B cell (primary cell): ENCODE measurements around the gene ACTL8. TPM values are rescaled to one million over a fixed set of nuclear protein-coding genes. Genes with fewer than 3 reads are reported as not detected.

Experiments
- ATAC-seq: fragments of 200-7000 bp; cut with Tn5 transposase; one replicate; pipeline ENCODE4 v1.10.0; 2021; ENCODE audit warnings: low read depth, mild to moderate bottlenecking, moderate number of reproducible peaks, moderate library complexity
- CTCF ChIA-PET: fragments of 350-600 bp; sonication (Branson Sonifier 250); formaldehyde crosslinking; loops from one replicate; lab custom pipeline; 2021; ENCODE audit warnings: antibody characterized with exemption, inconsistent platforms; lab: Charles Lee
- POLR2A ChIA-PET: fragments of 350-600 bp; sonication (Branson Sonifier 250); formaldehyde crosslinking; loops from one replicate; lab custom pipeline; 2021; ENCODE audit warnings: antibody characterized with exemption; lab: Charles Lee
- DNase-seq: peaks from one replicate; pipeline ENCODE4 v3.0.0; 2013
- H2AFZ ChIP-seq: 2 replicates; pipeline ENCODE4 v1.6.1; 2012; ENCODE audit warnings: mild to moderate bottlenecking, low read depth, low read length; ENCODE audit not compliant: insufficient read depth, poor library complexity, severe bottlenecking
- H3K27ac ChIP-seq, 2 donors: 1 replicate in 1 of 2; 2 replicates in 1 of 2; pipeline ENCODE4 v1.5.1; 2012 to 2013; ENCODE audit warnings: low read length in 2 of 2, mild to moderate bottlenecking in 2 of 2, moderate library complexity in 1 of 2
- H3K27me3 ChIP-seq, 4 experiments: fragments of 200-600 bp in 1 of 4; sonication (generic) in 1 of 4; replicated peaks in 1 of 4; 1 replicate in 2 of 4; 2 replicates in 2 of 4; pipeline versions ENCODE4 v1.6.1 to v1.7.0; 2013 to 2016; ENCODE audit warnings: low read length in 3 of 4, mild to moderate bottlenecking in 2 of 4, mixed read lengths in 1 of 4, moderate library complexity in 1 of 4; ENCODE audit not compliant: insufficient read depth in 4 of 4, control insufficient read depth in 3 of 4; ENCODE audit errors: control extremely low read depth in 1 of 4
- H3K36me3 ChIP-seq, 2 experiments: replicated peaks in 1 of 2; 1 replicate in 1 of 2; 2 replicates in 1 of 2; pipeline versions ENCODE4 v1.6.1 to v1.7.1; 2013; ENCODE audit warnings: low read length in 1 of 2; ENCODE audit not compliant: insufficient read depth in 2 of 2, control insufficient read depth in 1 of 2; ENCODE audit errors: control extremely low read depth in 1 of 2, extremely low read depth in 1 of 2
- H3K4me1 ChIP-seq, 2 donors: fragments of 200-600 bp in 1 of 2; sonication (generic) in 1 of 2; 1 replicate in 1 of 2; 2 replicates in 1 of 2; pipeline versions ENCODE4 v1.5.1 to v1.6.1; 2013 to 2017; ENCODE audit warnings: low read length in 2 of 2; ENCODE audit not compliant: control insufficient read depth in 2 of 2, insufficient read depth in 2 of 2
- H3K4me2 ChIP-seq: replicated peaks from 2 replicates; pipeline ENCODE3; 2012; ENCODE audit warnings: mild to moderate bottlenecking, low read depth, low read length; ENCODE audit not compliant: poor library complexity, severe bottlenecking
- H3K4me3 ChIP-seq, 5 experiments: fragments of 200-600 bp in 1 of 5; sonication (generic) in 1 of 5; 1 replicate in 3 of 5; 2 replicates in 2 of 5; pipeline versions ENCODE4 v1.5.1 to v1.7.0; 2011 to 2016; ENCODE audit warnings: low read length in 4 of 5, mild to moderate bottlenecking in 4 of 5, low read depth in 2 of 5, control low read depth in 1 of 5, moderate library complexity in 1 of 5; ENCODE audit not compliant: insufficient read depth in 1 of 5; ENCODE audit errors: control extremely low read depth in 1 of 5, extremely low read depth in 1 of 5
- H3K79me2 ChIP-seq: fragments of 200-600 bp; sonication (generic); one replicate; pipeline ENCODE4 v1.6.0; 2016; ENCODE audit warnings: low read length; ENCODE audit not compliant: control insufficient read depth, insufficient read depth
- H3K9ac ChIP-seq: fragments of 200-600 bp; sonication (generic); 2 replicates; pipeline ENCODE4 v1.6.1; 2017; ENCODE audit warnings: mild to moderate bottlenecking, low read length, moderate library complexity
- H3K9me3 ChIP-seq, 3 donors: one replicate each; pipeline versions ENCODE4 v1.6.1 to v1.7.1; 2013; ENCODE audit warnings: low read length in 2 of 3; ENCODE audit not compliant: control insufficient read depth in 2 of 3, insufficient read depth in 1 of 3; ENCODE audit errors: control extremely low read depth in 1 of 3
- H4K20me1 ChIP-seq: 2 replicates; pipeline ENCODE4 v1.6.0; 2012; ENCODE audit warnings: mild to moderate bottlenecking, low read length; ENCODE audit not compliant: insufficient read depth, control insufficient read depth, poor library complexity, severe bottlenecking
- H3K27ac Mint-ChIP-seq: one replicate; pipeline ENCODE4 v1.8.0; 2021; ENCODE audit warnings: mixed read lengths
- H3K27me3 Mint-ChIP-seq: one replicate; pipeline ENCODE4 v1.8.0; 2021; ENCODE audit warnings: mixed read lengths
- H3K4me1 Mint-ChIP-seq: one replicate; pipeline ENCODE4 v1.8.0; 2021; ENCODE audit warnings: mixed read lengths
- H3K4me3 Mint-ChIP-seq: one replicate; pipeline ENCODE4 v1.8.0; 2021; ENCODE audit warnings: mixed read lengths
- H3K9me3 Mint-ChIP-seq: one replicate; pipeline ENCODE4 v1.8.0; 2022; ENCODE audit warnings: mixed read lengths; ENCODE audit not compliant: insufficient read depth
- CTCF ChIP-seq: fragments of 200-600 bp; IDR thresholded peaks from one replicate; pipeline ENCODE4 v1.8.0; 2022; ENCODE audit warnings: antibody characterized with exemption, mild to moderate bottlenecking
- EZH2 ChIP-seq: IDR thresholded peaks from 2 replicates; pipeline ENCODE4 v1.6.1; 2012; ENCODE audit warnings: borderline replicate concordance, low read depth, mild to moderate bottlenecking, moderate library complexity, low read length; ENCODE audit not compliant: insufficient read depth, poor library complexity, severe bottlenecking
- WGBS: methylation state at CpG from one replicate; pipeline ENCODE4 v1.1.5; 2013; ENCODE audit warnings: missing lambda C conversion rate; ENCODE audit not compliant: insufficient coverage; 5-methylcytosine and 5-hydroxymethylcytosine counted together
- intact Hi-C: fragments of 100-400 bp; cut with micrococcal nuclease; formaldehyde crosslinking; loops from one replicate; pipeline ENCODE4 v1.10.0; 2022
- polyA plus RNA-seq: library from polyadenylated mRNA; depleted of rRNA; stranded (reverse); fragments of >200 nt; gene quantifications from 2 replicates; pipeline ENCODE4 v1.2.3, GENCODE V29; 2012
- total RNA-seq, 2 donors: library from RNA; stranded (reverse); fragments of 120-200 nt in 1 of 2; gene quantifications; 1 replicate in 1 of 2; 2 replicates in 1 of 2; pipeline versions ENCODE4 v1.2.3 to v1.2.4, GENCODE V29; 2013 to 2022

The ACTL8 gene
- total and polyA plus RNA-seq, 2 donors (not counting 1 experiment from before 2014, with no cell fraction given), result not detected

GRCh38 chr1:17728123-17728712, 26.9 kb upstream of the ACTL8 start:
- Histone ChIP-seq H3K27ac (no peak overlapping the region), H3K27me3 (no peaks in the 10 kb centered on the region), H3K79me2 (no peaks in the 10 kb centered on the region), H3K4me3 (no peak overlapping the region), H3K9me3 (peaks cover 0 to 13% (median 0%) of the 10 kb centered on the region in 3 donors), H3K4me2 (no peak overlapping the region), H3K36me3 (no peaks in the 10 kb centered on the region), H4K20me1 (no peaks in the 10 kb centered on the region), H3K4me1 (no peaks in the 10 kb centered on the region), H2AFZ (no peak overlapping the region), H3K9ac (no peak overlapping the region)
- Mint-ChIP-seq H3K27ac (no peak overlapping the region), H3K27me3 (peaks cover 12% of the 10 kb centered on the region), H3K4me1 (no peaks in the 10 kb centered on the region), H3K9me3 (no peaks in the 10 kb centered on the region), H3K4me3 (no peak overlapping the region)
- TF ChIP-seq CTCF, result no peak
- TF ChIP-seq EZH2, result no peak
- CTCF ChIA-PET, result no interaction called here
- 76% methylated on average over 4 of the region's 6 CpGs for WGBS
- DNase-seq (no peak), ATAC-seq (no peak)
- intact Hi-C loops, result no loop called here
- POLR2A ChIA-PET, result no interaction called here

DNA sequence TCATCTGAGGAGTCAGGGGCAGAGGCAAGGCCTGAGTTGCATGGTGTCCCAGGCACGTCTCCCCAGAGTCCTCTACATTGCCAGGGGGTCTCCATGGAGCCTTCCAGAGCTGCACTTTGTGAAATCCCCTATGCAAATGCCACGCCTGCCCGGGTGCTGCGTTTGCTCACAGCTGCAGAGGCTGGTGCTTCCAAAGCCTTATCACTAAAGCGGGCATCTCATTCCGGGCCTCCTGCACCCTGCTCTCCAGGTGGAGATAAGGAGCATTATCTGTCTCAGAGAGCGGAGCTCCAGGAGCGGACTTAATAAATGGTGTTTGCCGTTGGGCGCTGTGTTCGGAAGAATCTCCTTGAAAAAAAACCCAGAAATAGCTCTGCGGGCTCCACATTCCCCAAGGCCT, 25.9 kb upstream of the ACTL8 start:
- ATAC-seq, result no peak

More for the DNA sequence above, 25.9 kb upstream of the ACTL8 start:
- Mint-ChIP-seq H3K27me3 (peaks cover 8% of the 10 kb centered on the region), H3K4me1 (no peaks in the 10 kb centered on the region), H3K4me3 (no peak overlapping the region), H3K27ac (no peak overlapping the region), H3K9me3 (no peaks in the 10 kb centered on the region)
- no peak overlapping the region for H3K4me3 ChIP-seq
- no peaks in the 10 kb centered on the region for H3K79me2 ChIP-seq
- H3K27ac ChIP-seq, result no peak overlapping the region
- POLR2A ChIA-PET, result no interaction called here
- no peak overlapping the region for H3K9ac ChIP-seq
- H3K4me1 ChIP-seq, result no peaks in the 10 kb centered on the region
- 94% methylated on average over 12 of the region's 12 CpGs for WGBS
- H3K9me3 ChIP-seq, result peaks cover 0 to 13% (median 0%) of the 10 kb centered on the region in 3 donors
- intact Hi-C loops, result no loop called here
- H3K36me3 ChIP-seq, result no peaks in the 10 kb centered on the region
- no peaks in the 10 kb centered on the region for H4K20me1 ChIP-seq
- TF ChIP-seq CTCF (no peak), EZH2 (no peak)
- no peak overlapping the region for H3K4me2 ChIP-seq
- CTCF ChIA-PET, result no interaction called here
- no peak for DNase-seq
- no peak overlapping the region for H2AFZ ChIP-seq
- no peaks in the 10 kb centered on the region for H3K27me3 ChIP-seq
